ENCODE data around the gene CAPZA1.

CAPZA1 gene

GRCh38 chr1:112715264-112716053 is 95.8 kb downstream of the CAPZA1 start, which contains the start of gene PPM1J:
Gene PPM1J (minus strand): TSS chr1:112715332. CDS start chr1:112715301, 31 bp downstream.
- peak; percentile 96 for DNase-seq (ENCODE audit: low spot score)

GRCh38 chr1:112716133-112716720 is 96.6 kb downstream of the CAPZA1 start:
- DNase-seq (ENCODE audit: low spot score): peak; percentile 79

GRCh38 chr1:112717263-112717873 is 97.7 kb downstream of the CAPZA1 start:
- DNase-seq (ENCODE audit: low spot score): no peak

GRCh38 chr1:112718691-112719418 is 99.2 kb downstream of the CAPZA1 start:
- peak; percentile 74 for DNase-seq (ENCODE audit: low spot score)

GRCh38 chr1:112719706-112720105 is 100.1 kb downstream of the CAPZA1 start:
- DNase-seq (ENCODE audit: low spot score): no peak

GRCh38 chr1:112720800-112721199 is 101.2 kb downstream of the CAPZA1 start:
- no peak for DNase-seq (ENCODE audit: low spot score)
